ENCODE data around the gene KRT85. TPM values are rescaled to one million over a fixed set of nuclear protein-coding genes. Genes with fewer than 3 reads are reported as not detected.
"Not testable (repeated sequence)": the region's sequence is repeated elsewhere in the genome, so short reads cannot be mapped to it uniquely, and the experiment has no call there.

KRT85 gene
- total RNA-seq: not detected

GRCh38 chr12:52366738-52367485 is at the start of gene KRT85:
Gene KRT85, minus strand, starts transcription at chr12:52367481. Its CDS starts 76 bp downstream, at chr12:52367405.
- POLR2A ChIA-PET: no interaction called here
- CTCF ChIA-PET: no interaction called here

DNA sequence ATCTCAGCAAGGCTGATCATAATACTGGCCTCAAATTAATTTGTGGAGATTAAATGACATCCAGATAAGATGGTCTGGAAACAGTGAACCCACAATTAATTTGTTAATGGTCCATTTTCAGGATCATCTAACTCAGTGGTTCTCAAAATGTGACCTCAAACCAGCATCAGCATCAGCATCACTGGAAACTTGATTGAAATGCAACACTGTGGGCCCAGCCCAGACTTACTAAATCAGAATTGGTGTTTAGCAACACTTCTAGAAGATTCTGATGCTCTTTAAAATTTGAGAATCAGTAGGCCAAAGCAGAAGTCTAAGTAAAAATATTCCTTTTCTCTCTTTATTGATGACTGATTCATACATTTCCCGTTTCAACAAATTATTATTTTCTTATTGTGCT is 49.5 kb upstream of the KRT85 start:
- ChIA-PET POLR2A (no interaction called here), CTCF (no interaction called here)

DNA sequence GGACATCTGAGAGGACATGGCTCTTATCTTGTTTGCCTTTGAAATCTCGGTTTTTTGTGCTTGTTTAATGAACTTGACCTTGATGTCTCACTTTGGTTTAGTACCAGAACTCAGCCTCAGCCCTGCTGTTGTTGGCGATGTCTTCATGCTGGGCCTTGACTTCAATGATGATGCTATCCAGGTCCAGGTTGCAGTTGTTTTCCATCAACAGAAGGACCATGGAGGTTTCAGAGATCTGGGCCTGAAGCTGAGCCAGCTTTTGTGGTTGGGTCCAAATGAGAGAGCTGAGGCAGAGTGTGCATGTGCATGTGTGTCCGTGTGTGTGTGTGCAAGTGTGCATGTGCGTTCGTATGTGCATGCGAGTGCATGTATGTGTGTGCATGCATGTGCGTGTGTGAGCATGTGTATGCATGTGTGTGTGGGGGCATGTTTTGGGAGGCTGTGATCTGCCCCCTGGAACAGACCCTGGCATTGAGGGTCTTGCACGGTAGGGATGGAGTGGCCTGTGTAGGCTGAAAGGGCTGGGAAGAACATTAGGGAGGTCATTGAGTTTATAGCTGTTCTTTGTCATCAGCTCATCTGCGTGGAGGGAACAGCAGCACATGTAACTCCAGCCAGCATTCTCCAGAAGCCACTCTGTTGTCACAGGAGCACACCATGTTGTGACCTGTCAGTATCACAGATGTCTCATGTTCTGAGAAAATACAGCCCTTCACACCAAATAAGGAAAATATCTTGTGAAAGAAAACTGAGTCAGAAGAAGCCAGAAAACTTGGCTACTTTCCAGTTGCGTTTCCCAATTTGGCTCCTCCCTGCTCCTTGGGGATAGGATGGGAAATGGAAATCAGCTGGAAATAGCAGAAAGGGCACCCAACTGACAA is 48.8 kb upstream of the KRT85 start:
- POLR2A ChIA-PET: no interaction called here
- CTCF ChIA-PET: no interaction called here

- ChIA-PET POLR2A (no interaction called here), CTCF (no interaction called here)
Observed at GRCh38 chr12:52414936-52415335, 47.7 kb upstream of the KRT85 start.

- POLR2A ChIA-PET: interaction anchor here (0.7 kb wide), 1 partner anchor 542 kb away, joined by 6 read pairs; no protein-coding TSS in a partner anchor
- CTCF ChIA-PET: no interaction called here
Observed at GRCh38 chr12:52413782-52414345, 46.6 kb upstream of the KRT85 start.

GRCh38 chr12:52413202-52413601 is 45.9 kb upstream of the KRT85 start:
- ChIA-PET CTCF (no interaction called here), POLR2A (no interaction called here)

- ChIA-PET POLR2A (no interaction called here), CTCF (no interaction called here)
Observed at GRCh38 chr12:52411815-52412214, 44.5 kb upstream of the KRT85 start.

DNA sequence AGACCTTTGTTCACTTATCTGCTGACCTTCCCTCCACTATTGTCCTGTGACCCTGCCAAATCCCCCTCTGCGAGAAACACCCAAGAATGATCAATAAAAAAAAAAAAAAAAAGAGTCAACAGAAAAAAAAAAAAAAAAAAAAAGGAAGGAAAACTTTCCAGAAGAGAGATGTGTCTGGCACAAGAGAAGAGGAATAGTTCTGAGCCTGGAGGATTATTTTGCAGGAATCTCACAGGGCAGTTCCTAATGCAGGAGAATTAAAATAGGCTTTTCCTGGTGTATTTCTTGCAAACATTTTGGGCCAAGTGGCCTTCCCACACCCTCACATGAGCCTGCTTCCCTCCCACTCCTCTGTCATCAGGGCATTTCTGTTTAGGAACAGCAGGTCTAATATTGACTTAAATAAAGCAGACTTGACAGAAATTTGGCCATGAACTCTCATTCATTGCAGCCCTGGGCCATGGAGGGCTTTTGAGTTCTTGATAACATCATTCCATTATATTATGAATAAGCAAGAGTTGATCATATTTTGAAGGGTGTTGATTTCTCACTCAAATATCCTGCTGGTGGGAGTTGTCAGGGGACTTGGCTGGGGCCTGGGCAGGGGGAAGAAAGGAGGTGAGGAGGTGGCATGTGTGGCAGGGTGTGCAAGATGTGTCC is 43.4 kb upstream of the KRT85 start:
- POLR2A ChIA-PET, CTCF ChIA-PET: not testable (repeated sequence)

DNA sequence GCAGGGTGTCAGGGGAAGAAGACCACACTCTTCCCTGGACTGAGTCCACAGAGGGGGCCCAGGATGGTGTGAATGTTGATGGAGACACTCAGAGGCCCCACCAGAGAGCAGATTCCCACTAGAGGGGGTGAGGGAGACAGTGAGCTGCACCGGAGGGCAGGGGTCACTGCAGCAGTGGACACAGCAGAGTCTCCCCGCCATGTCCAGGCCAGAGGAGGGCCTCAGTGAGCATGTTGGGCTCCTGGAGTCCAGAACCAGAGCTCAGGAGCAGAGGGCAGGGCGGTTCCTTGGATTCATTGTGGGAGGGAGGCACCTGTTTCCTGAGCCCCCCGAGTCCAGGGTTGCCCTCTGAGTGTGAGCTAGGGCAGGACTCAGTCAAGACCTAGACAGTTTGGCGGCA is 40.6 kb upstream of the KRT85 start:
- CTCF ChIA-PET: no interaction called here

DNA sequence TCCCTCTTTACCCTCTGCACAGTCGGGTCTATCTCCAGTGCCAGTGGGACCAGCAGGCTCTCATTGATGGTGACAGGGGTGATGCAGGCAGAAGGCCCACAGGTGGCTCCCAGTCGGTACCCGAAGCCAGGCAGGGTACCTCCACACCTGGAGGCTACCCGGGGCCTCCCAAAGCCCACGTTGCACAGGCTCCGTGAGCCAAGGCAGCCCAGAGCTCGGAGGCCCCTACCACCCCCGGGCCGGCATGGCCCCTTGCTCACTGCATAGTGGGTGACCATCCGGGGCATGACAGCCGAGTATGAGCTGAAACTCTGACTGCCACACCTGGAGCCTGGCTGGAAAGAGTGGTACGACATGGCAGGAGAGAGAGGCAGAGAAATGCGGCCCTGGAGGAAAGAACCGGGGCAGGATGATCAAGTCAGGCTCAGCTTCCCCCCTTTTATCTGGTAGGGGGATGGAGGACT is 38.7 kb upstream of the KRT85 start, which contains the start of gene KRT82:
KRT82 (minus strand) TSS at position 414 of the 464 bp plus-strand sequence; CDS start at position 356, 58 bp downstream.
- ChIA-PET POLR2A (no interaction called here), CTCF (no interaction called here)

More for the DNA sequence above, 40.6 kb upstream of the KRT85 start:
- POLR2A ChIA-PET: no interaction called here

GRCh38 chr12:52404951-52405350 is 37.7 kb upstream of the KRT85 start:
- ChIA-PET POLR2A (no interaction called here), CTCF (no interaction called here)

DNA sequence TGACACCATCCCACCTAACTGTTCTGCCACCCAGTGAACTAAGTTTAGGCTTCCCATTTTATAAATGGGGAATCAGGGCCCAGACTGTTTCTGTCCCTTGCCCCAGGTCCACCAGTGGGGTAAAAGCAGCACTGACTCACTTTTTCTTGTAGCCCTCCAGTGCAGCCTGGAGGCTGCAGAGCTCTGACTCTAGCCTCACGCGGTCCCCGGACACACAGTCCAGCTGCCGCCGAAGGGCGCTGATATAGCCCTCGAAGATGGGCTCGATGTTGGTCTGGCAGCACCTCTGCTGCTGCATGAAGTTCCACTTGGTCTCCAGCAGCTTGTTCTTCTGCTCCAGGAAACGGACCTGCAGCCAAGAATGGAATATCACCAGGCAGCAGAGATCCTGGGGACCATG is 36.3 kb upstream of the KRT85 start:
- CTCF ChIA-PET: no interaction called here
- POLR2A ChIA-PET: no interaction called here

DNA sequence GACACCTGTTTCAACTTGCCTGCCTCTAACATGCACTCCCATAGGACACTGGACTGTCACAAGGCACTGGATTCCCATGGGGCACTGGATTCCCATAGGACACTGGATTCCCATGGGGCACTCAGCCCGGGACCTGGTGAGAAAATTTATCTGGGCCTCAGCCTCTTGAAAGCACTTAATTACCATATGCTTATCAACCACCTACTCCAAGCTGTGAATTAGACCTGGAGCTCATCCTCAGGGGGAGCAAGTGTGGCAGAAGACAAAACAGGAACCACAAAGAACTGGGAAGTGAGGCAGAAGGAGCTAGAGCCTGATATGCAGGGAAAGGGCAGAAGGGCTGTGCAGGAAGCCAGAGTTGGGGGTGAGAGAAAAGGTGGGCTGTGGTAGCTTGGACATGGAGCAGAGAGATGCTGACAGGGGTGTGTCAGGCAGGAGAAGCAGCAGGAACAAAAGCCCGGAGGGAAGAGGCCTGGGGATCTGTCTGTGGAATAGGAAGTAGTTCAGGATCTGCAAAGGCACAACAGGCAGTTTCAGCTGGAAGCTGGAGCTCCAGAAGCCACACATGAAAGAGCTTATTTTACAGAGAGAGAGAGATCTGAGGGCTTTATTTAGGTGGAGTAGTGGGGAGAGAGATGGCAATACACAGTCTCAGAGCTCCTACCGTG is 35.7 kb upstream of the KRT85 start:
- ChIA-PET CTCF (no interaction called here), POLR2A (no interaction called here)

DNA sequence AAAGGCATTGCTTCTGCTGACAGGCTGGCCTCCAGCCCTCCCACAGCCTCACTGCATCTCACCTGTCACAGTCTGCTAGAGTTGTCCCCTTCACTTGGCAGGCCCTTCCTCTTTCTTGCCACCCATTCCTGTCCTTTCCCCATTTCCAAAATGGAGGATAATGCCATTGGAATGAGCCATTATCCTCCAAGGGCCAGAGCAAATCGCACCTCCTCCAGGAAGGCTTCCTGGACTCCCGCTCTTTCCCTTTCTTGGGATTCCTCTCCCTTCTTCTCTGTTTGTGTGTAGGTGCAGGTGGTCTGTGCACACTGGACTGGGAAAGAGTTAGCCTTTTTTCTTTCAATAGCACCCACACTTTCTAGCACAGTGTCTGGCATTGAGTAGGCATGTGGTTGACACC is 35.1 kb upstream of the KRT85 start:
- ChIA-PET POLR2A (no interaction called here), CTCF (no interaction called here)

- CTCF ChIA-PET: no interaction called here
- POLR2A ChIA-PET: no interaction called here
Observed at GRCh38 chr12:52401926-52402325, 34.6 kb upstream of the KRT85 start.

DNA sequence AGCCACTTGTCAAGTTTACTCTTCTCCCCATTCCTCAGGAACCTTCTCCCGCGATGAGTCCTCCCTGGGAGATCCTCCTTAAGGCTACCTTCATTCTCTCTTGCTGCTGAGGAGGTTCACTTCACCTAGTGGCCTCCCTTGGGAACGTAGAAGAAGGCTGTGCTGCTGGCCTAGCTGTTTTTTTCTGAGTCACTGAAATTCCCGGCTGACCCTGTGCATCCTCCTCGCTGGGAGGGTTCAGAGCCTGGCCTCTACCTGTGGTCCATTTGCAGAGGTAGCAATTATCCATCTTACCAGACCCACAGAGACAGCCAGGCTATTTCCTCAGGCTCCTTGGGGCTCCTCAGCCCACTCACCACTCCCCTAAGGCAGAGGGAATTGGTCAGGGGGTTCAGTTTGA is 34.2 kb upstream of the KRT85 start:
- POLR2A ChIA-PET: interaction anchor here (0.5 kb wide), 1 partner anchor 641 kb away, joined by 3 read pairs; no protein-coding TSS in a partner anchor
- CTCF ChIA-PET: no interaction called here

GRCh38 chr12:52400906-52401305 is 33.6 kb upstream of the KRT85 start:
- ChIA-PET POLR2A (interaction anchor here (0.5 kb wide), 1 partner anchor 642 kb away, joined by 3 read pairs; no protein-coding TSS in a partner anchor), CTCF (no interaction called here)

DNA sequence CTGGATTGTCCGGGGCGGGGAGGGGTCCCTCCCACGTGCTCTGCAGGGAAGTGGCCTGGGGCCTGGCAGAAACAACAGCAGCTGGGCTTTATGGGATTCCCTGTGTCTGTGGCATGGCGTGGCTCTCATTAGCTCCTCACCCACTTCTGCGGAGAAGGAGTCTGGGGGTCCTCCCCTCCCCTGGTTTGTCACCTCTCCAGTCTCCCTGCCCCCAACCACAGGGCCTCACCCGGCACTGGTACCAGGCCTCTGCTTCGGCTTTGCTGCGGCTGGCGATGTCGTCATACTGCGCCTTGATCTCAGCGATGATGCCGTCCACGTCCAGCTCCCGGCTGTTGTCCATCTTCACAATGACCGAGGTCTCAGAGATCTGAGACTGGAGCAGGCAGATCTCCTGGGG is 32.5 kb upstream of the KRT85 start:
- ChIA-PET POLR2A (no interaction called here), CTCF (interaction anchor here (1.9 kb wide), 1 partner anchor 480 kb away, joined by 6 read pairs; no protein-coding TSS in a partner anchor)

DNA sequence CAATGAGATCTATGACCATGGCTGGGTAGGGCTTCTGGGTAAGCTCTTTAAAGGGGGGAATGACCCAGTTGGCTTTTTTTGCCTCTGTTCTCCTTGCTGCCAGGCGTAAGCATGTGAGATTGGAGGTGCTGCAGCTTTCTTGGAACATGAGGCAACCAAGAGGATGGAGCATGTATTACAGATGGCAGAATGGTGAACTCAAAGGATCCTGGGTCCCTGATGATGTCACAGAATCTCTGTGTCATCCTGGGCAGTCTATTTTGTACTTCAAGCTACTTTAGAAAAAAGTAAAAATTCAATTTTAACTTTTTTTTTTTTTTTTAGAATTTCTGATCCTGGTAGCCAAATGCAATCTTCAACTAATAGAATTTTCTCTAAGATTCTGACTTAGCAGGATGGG is 30.9 kb upstream of the KRT85 start:
- ChIA-PET POLR2A (no interaction called here), CTCF (interaction anchor here (0.5 to 1.9 kb wide), 3 partner anchors 73 to 481 kb away, joined by 3 to 6 read pairs (median 3); no protein-coding TSS in a partner anchor)

DNA sequence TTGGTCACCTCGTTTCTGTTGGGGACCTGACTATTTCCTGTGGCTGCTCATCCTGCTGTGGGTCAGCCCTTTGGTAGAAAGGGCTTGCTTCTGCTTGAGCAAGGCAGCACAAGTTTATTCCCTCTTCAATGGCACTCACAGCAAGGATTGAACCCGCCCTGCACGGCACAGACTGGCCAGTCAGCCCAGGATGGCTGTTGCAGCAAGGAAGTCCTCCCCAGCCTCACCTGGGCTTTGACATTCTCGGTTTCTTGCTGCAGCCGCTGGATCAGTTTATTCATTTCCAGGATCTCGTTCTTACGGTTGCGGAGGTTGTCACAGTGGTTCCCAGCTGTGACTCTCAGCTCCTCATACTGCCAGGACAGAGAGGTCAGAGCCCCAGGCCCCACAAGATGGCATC is 29.4 kb upstream of the KRT85 start:
- CTCF ChIA-PET: no interaction called here

More for the DNA sequence above, 29.4 kb upstream of the KRT85 start:
- POLR2A ChIA-PET: no interaction called here

All from activated CD8-positive, alpha-beta memory T cell treated with anti-CD3 and anti-CD28 coated beads for 36 hours (primary cell).